ENCODE measurements around the gene METTL25. TPM values are rescaled to one million over a fixed set of nuclear protein-coding genes. Genes with fewer than 3 reads are reported as not detected.

Gene METTL25
- total RNA-seq, 4 donors from 2014 or later: 1.5 to 23.2 (median 12.2) TPM

DNA sequence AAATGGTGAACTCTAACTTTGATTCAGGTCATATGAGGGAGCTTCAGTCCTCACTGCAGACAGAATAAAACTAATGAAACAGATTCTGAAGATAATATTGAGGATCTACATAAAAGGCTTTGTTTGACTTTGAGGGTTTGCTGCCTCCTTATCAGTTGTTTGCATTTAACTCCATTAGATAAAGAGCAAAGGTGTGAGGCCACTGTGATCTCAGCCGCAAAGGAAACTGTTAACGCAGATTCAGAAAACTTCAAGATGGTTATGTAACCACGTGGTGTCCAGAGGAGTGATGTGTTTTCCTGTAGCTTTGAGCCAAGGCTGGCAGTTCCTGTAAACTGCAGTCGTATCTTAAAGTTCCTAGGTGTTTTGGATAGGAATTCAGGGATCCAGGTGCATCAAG, 67.8 kb downstream of the METTL25 start:
- no peak for DNase-seq
- no peak overlapping the region for H3K4me3 ChIP-seq
- no peaks in the 10 kb centered on the region for H3K9me3 ChIP-seq
- 37 to 56% methylated on average over 4 of the region's 4 CpGs for WGBS, 2 donors (ENCODE audit: low coverage in 1 of 2)
- no peaks in the 10 kb centered on the region for H3K27me3 ChIP-seq
- H3K4me1 ChIP-seq: peaks cover 0 to 6% (median 0%) of the 10 kb centered on the region in 4 donors
- TF ChIP-seq EP300 (IDR thresholded peaks at IDR 0.05; ENCODE audit: low read depth): no peak
- H3K36me3 ChIP-seq: no peaks in the 10 kb centered on the region
- H3K27ac ChIP-seq: no peak overlapping the region
- intact Hi-C loops (cut with DNase I; ENCODE audit: low total_unique reads): no loop called here
- in situ Hi-C loops (cut with MboI; ENCODE audit: low pct_ligation_motif_present in 1 of 4, low pct_unique_long_range_greater_than_20kb in 1 of 4, low sequenced_read_pairs in 3 of 4): no loop called here

DNA sequence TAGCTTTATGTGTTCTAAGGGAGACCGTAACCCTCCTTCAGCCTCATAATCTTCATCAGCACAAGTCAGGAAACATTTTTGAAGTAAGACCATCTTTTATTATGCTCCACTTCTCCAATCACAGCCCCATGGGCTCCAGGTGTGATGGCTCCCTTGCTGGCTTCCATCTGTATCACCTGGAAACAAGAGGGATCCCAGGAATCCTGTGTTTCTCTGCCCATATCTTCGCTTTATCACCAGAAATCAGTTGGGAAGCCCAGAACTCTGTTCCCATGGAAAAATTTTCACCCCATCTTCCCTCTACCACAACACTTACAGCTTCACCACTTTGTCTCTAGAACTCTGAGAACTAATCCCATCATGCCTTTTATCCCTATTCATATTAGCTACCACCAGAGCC, 68.3 kb downstream of the METTL25 start:
- H3K36me3 ChIP-seq: no peaks in the 10 kb centered on the region
- TF ChIP-seq EP300 (IDR thresholded peaks at IDR 0.05; ENCODE audit: low read depth) (no peak), POLR2A (IDR thresholded peaks at IDR 0.05) (no peak), POLR2AphosphoS5 (IDR thresholded peaks at IDR 0.05) (no peak)
- TF ChIP-seq, protein P1, sequence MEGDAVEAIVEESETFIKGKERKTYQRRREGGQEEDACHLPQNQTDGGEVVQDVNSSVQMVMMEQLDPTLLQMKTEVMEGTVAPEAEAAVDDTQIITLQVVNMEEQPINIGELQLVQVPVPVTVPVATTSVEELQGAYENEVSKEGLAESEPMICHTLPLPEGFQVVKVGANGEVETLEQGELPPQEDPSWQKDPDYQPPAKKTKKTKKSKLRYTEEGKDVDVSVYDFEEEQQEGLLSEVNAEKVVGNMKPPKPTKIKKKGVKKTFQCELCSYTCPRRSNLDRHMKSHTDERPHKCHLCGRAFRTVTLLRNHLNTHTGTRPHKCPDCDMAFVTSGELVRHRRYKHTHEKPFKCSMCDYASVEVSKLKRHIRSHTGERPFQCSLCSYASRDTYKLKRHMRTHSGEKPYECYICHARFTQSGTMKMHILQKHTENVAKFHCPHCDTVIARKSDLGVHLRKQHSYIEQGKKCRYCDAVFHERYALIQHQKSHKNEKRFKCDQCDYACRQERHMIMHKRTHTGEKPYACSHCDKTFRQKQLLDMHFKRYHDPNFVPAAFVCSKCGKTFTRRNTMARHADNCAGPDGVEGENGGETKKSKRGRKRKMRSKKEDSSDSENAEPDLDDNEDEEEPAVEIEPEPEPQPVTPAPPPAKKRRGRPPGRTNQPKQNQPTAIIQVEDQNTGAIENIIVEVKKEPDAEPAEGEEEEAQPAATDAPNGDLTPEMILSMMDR (IDR thresholded peaks at IDR 0.05): no peak
- intact Hi-C loops (cut with DNase I; ENCODE audit: low total_unique reads): no loop called here
- no peak for DNase-seq
- in situ Hi-C loops (cut with MboI; ENCODE audit: low pct_ligation_motif_present in 1 of 4, low pct_unique_long_range_greater_than_20kb in 1 of 4, low sequenced_read_pairs in 3 of 4): no loop called here
- no peaks in the 10 kb centered on the region for H3K27me3 ChIP-seq
- 83 to 91% methylated on average over 1 to 2 of the region's 2 CpGs for WGBS, 2 donors (ENCODE audit: low coverage in 1 of 2)
- H3K4me3 ChIP-seq: no peak overlapping the region
- peaks cover 0 to 6% (median 0%) of the 10 kb centered on the region in 4 donors for H3K4me1 ChIP-seq
- no peak overlapping the region for H3K27ac ChIP-seq
- no peaks in the 10 kb centered on the region for H3K9me3 ChIP-seq

DNA sequence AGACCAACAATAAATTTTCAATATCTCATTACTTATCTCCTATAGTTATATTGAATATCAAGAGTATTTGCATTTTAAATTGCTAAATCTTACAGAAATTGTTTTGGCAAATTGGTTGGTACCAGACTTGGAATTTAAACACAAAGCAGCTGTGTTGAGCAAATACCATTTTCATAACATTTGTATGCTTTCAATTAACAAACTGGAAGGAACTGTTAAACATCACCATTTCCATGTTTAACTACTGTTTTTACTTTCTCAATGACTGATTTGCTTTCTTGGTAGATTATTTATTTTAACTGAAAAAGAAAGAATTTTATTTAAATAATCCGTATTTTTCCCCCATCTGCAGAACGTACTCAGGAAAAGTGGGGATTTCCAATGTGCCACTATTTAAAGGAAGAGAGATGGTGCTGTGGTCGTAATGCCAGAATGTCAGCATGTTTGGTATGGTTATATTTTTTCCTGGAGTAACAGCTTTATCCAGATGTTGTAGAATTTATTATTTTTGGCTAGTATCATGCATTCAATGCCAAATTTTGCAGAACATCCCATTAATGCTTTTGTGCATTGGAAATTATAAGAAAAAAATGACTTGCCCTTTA, 72.3 kb downstream of the METTL25 start:
- Histone ChIP-seq H3K4me3 (no peak overlapping the region), H3K27ac (no peak overlapping the region), H3K9me3 (no peaks in the 10 kb centered on the region), H3K36me3 (no peaks in the 10 kb centered on the region), H3K27me3 (no peaks in the 10 kb centered on the region), H3K4me1 (peaks cover 0 to 6% (median 0%) of the 10 kb centered on the region in 4 donors)
- no peak for TF ChIP-seq EP300 (IDR thresholded peaks at IDR 0.05; ENCODE audit: low read depth)
- TF ChIP-seq POLR2AphosphoS5 (IDR thresholded peaks at IDR 0.05): no peak
- TF ChIP-seq, protein P1 (IDR thresholded peaks at IDR 0.05): no peak
- TF ChIP-seq POLR2A (IDR thresholded peaks at IDR 0.05): no peak
- 68 to 84% methylated on average over 3 of the region's 3 CpGs for WGBS, 2 donors (ENCODE audit: low coverage in 1 of 2)
- DNase-seq: no peak
- intact Hi-C loops (cut with DNase I; ENCODE audit: low total_unique reads): no loop called here
- in situ Hi-C loops (cut with MboI; ENCODE audit: low pct_ligation_motif_present in 1 of 4, low pct_unique_long_range_greater_than_20kb in 1 of 4, low sequenced_read_pairs in 3 of 4): no loop called here

DNA sequence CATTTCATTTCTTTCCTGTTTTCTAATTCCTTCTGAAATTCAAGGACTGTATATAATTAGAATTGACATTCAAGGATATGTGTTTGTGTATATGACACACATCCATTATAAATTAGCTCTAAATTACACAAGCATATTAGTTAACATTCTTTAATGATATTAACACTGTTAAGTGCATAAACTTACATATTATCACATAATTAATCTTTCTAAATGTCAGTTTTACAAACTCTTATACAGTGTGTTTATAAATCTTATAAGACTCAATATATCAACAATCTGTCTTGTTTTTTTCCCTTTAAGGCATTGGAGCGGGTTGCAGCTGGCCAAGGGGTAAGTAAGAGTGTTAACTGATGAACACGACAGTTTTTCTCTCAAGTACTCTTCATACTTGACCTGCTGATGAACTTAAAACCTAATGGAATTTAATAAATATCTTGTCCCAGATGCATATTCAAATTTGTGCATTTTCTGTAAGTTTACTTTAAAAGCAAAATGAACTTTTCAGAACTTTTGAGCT, 76.1 kb downstream of the METTL25 start:
- no peak for DNase-seq
- 87 to 95% methylated on average over 2 of the region's 2 CpGs for WGBS, 2 donors (ENCODE audit: low coverage in 1 of 2)
- Histone ChIP-seq H3K36me3 (peaks cover 0 to 9% (median 0%) of the 10 kb centered on the region in 4 donors), H3K27ac (no peak overlapping the region), H3K4me1 (no peaks in the 10 kb centered on the region), H3K9me3 (no peaks in the 10 kb centered on the region), H3K4me3 (no peak overlapping the region), H3K27me3 (no peaks in the 10 kb centered on the region)
- in situ Hi-C loops (cut with MboI; ENCODE audit: low pct_ligation_motif_present in 1 of 4, low pct_unique_long_range_greater_than_20kb in 1 of 4, low sequenced_read_pairs in 3 of 4) (no loop called here), intact Hi-C loops (cut with DNase I; ENCODE audit: low total_unique reads) (no loop called here)
- TF ChIP-seq POLR2A (IDR thresholded peaks at IDR 0.05): no peak
- no peak for TF ChIP-seq EP300 (IDR thresholded peaks at IDR 0.05; ENCODE audit: low read depth)
- TF ChIP-seq POLR2AphosphoS5 (IDR thresholded peaks at IDR 0.05): no peak

DNA sequence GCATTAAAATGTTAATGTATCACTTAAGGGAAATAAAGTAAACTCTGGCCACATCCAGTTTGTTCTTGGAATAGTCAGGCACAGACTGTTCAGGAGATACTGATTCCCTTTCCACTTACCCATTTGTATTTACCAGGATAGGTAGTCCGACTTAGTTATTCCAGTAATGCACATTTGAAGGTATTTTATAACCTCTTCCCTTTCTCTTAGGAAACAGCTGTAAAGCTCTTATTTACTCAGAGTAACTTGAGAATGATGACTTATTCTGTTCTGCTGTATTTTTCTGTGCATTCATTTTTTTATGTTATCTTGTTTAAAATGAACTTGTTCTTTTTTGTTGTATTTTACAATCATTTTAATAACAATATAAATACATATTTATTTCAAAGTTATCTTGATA, 78.0 kb downstream of the METTL25 start:
- Histone ChIP-seq H3K27me3 (no peaks in the 10 kb centered on the region), H3K36me3 (peaks cover 0 to 12% (median 6%) of the 10 kb centered on the region in 4 donors), H3K4me3 (no peak overlapping the region), H3K27ac (no peak overlapping the region), H3K9me3 (no peaks in the 10 kb centered on the region), H3K4me1 (no peaks in the 10 kb centered on the region)
- TF ChIP-seq POLR2AphosphoS5 (IDR thresholded peaks at IDR 0.05) (no peak), EP300 (IDR thresholded peaks at IDR 0.05; ENCODE audit: low read depth) (no peak), POLR2A (IDR thresholded peaks at IDR 0.05) (no peak)
- TF ChIP-seq, protein P1 (IDR thresholded peaks at IDR 0.05): no peak
- no peak for DNase-seq
- intact Hi-C loops (cut with DNase I; ENCODE audit: low total_unique reads): no loop called here
- 78 to 95% methylated on average over 1 of the region's 1 CpG for WGBS, 2 donors (ENCODE audit: low coverage in 1 of 2)
- in situ Hi-C loops (cut with MboI; ENCODE audit: low pct_ligation_motif_present in 1 of 4, low pct_unique_long_range_greater_than_20kb in 1 of 4, low sequenced_read_pairs in 3 of 4): no loop called here
